DMS153 treated with DMSO at 0.1 percent for 48 hours (cell line): ENCODE measurements around the gene LPAR3.
A peak's percentile ranks its signal among the peaks of the same experiment; 100 is the strongest.
"Not testable (repeated sequence)": the region's sequence is repeated elsewhere in the genome, so short reads cannot be mapped to it uniquely, and the experiment has no call there.

Source experiments
- DNase-seq: peaks from one replicate; lab custom pipeline; 2025; ENCODE audit not compliant: unreplicated experiment; lab: John Stamatoyannopoulos, UW

Gene LPAR3

DNA sequence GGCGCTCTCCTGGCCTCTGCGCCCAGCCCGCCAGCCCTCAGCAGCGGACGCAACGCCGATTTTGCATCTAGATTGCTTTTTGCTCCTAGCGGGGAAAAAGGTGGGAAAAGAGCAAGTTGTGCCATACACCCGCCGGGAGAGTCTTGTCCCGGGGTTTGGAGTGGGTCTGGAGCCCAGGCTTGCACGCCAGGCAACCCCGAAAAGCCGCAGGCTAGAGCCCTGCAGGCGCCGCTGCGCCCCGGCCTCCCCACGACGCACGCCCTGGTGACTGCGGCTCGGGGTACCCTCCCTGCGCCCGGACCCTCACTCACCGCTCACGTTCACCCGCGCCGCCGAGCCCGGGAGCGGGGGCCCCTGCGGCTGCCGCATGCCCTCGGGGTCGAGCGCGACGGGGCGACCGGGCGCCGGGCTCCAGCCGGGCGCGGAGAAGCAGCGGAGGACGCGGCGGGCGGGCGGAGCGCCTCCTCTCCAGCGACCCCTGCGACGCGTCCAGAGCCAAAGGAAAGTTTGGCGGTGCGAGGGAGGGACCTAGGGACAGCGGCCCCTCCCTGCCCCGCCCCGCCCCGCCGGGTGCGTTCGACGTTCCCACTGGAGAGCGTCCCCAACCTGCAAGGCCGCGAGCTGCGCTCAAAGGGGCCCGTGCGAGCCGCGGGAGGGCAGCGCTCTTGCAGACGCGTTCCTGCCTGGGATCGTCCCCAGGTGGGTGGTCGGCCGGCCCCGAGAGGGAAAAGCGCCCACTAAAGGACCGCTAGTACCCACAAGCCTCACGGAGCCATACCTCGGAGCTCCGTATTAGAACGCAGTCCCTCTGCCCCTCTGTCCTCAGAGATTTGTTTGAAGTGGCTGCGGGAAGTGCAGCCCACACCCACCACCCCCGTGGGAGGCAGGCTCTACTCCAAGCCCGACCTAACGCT, at the start of gene LPAR3:
Gene LPAR3, minus strand, starts transcription at position 502 of the 914 bp plus-strand sequence. CDS start 27,086 bp downstream, outside the sequence.
- DNase-seq, result peak; percentile 22

DNA sequence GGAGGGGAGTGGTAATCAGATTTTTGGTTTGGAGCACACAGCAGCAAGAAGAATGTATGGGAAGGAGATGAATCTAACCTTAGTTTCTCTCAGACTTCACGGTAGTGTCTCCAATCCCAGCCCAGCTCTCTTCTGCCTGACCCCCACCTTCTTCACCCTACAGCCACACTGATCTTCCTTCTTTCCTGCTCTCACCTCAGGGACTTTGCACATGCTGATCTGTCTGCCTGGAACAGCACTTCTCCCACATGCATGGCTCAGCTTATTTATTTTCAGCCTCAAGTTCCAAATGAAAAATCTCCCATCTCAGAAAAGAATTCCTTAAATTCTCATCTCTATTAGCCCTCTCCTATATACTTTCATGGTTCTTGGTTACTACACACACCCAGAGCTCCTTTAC, 48.8 kb upstream of the LPAR3 start:
- no peak for DNase-seq

- no peak for DNase-seq
Observed at GRCh38 chr1:84940481-84940880, 47.5 kb upstream of the LPAR3 start.

DNA sequence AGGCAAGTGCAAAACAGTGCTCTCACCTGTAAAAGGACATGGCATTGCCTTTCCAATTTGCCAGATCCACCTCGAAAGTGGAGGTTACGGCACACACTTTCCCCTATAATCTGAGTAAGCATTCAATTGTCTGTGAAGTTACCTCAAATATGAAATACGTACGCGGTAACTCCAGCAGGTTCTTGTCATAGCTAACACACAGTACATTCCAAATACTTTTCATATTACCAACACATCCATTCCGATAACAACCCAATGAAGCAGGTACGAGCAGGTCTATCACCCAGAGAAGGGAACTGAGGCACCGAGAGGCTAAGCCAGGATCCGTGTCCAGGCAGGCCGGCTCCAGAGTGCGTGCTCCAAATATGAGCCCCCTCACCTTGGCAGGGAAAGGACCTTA, 46.8 kb upstream of the LPAR3 start:
- DNase-seq, result no peak

DNA sequence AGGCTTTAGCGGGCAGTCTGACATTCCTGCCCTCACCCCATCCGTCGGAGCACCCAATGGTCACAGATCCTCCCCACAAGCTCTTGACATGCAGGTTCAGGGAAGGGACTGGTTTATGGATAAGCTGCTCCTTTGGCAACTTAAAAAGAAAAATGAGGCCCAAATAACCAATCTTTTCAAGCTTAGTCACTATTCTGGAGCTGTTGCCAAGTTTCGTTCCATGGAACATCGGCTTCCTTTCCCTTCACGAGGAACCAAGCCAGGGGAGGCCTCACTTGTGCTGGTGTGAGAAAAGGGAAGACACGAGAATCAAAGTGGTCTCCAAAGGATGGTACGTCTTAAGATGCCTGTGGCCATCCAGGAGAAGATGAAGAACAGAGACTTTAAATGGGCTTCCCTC, 46.1 kb upstream of the LPAR3 start:
- no peak for DNase-seq

DNA sequence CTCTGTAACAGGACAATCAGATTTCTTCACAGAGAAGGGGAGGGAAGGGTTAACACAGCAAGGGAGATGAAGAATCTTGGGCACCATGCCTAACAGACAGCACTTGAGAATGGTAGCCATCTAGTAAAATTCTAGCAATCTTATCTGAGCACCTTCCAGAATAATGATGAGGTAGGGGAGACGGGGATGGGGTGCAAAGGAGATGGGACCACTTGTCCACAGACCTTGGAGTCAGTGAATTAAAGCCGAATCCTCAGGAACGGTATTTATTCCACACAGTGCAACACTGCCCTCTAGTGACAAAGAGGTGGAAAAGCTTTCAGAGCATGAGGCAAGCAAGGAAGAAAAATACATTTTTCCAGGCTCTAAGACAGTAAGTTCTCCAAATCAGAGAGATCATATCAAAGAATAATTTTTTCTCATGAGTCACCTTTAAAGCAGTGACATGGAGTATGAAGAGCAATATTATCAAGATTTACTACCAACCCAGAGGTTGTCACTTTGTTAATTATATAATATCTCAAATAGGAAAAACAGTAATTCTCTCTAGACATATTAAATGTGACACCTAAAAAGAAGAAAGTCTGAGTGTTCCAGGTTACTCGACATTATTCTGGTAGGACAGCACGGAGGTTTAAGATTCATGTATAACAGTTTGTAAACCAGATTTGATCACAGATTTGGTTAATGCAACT, 43.3 kb upstream of the LPAR3 start:
- peak; percentile 51 for DNase-seq

DNA sequence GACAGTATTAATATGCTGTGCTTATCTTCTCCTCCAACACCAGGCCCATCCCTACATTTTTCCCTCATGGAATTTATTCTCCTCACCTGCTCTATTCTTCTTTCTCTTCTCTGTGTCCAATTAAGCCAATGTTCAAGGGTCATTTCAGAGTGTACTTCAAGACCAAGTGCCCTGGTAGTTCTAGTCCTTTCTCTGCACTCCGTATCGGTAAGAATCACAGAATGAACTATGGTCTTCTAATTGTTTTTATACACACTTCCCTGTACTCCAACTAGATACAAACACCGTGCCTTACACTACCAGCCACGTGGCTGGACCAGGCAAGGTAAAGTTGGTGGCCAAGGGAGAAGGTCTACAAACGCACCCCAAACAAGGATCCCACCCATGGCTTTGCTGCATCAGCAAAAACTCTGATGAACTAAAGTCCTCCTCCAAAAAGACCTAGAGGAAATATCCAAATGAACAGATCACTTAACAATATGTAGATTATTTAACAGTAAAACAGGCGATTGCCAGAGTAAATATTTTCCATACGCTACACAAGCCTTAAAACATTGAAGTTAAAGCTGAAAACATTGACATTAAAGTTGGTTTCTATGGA, 40.1 kb upstream of the LPAR3 start:
- no peak for DNase-seq

DNA sequence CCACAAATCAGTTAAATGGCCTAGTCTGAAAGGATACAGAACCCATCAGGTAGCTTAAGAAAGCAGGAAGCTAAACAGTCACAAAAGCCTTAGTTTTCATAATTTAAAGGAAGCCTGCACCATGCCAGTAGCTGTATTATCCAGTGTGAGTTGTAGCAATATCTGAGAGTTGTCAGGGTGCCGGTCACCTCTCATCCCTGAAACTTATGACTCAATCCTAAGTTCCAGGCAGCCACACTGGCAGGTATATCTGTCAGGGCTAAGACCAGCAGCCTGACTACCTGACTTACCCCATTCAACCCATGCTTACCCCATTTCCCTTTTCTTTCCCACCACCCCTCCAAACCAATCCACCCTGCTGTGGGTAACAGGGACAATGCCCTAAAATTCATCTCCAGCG, 37.8 kb upstream of the LPAR3 start:
- no peak for DNase-seq

- no peak for DNase-seq
Observed at GRCh38 chr1:84930329-84930728, 37.3 kb upstream of the LPAR3 start.

DNA sequence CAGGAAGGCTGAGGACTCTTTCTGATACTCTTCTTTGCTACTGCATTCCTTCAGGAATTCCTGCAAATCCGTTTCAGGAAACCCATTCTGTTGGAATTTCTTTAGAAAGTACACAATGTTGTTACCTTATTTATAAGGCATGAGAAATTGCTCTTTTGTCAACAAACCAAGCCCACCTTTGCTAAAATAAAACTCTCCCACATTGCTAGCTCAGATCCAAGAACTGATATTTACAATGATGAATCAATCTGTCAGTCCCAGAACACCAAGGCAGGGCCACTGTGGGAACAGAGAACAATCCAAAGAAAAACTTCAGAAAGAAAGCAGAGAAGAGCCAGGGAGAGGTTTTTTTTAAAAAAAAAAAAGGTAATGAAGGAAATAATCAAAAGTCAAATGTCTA, 36.6 kb upstream of the LPAR3 start:
- DNase-seq, result no peak

DNA sequence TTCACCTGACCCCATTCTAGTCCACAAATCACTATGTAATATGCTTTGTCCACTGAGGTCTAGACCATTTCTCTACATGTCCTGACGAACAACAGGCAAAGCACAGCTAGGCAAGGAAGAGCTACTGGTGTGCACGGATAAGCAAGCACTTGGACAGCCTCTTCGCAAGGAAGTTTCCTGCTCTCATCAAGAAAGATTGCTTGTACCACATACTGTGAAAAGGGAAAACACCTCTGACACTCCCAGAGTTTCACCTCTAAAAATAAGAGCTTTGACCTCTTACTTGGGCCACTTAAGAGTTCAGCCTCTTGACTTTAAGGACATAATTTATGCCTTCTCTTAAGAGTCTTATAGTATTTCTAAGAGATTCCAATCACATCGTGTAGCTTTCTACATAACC, 36.0 kb upstream of the LPAR3 start:
- no peak for DNase-seq

GRCh38 chr1:84923317-84923716, 30.3 kb upstream of the LPAR3 start:
- DNase-seq, result no peak

DNA sequence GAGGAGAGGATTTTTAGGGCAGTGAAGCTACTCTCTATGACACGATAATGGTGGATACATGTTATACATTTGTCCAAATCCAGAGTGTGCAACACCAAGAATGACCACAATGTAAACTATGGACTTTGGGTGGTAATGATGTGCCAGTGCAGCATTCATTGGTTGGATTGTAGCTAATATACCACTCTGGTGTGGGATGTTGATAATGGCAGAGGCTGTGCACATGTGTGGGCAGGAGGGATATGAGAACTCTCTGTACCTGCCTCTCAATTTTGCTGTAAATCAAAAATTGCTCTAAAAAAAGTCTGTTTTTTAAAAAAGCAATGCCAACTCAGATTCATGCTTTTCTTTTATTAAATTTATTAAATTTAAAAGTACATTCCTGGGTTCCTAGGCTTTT, 27.2 kb upstream of the LPAR3 start:
- DNase-seq, result no peak

DNA sequence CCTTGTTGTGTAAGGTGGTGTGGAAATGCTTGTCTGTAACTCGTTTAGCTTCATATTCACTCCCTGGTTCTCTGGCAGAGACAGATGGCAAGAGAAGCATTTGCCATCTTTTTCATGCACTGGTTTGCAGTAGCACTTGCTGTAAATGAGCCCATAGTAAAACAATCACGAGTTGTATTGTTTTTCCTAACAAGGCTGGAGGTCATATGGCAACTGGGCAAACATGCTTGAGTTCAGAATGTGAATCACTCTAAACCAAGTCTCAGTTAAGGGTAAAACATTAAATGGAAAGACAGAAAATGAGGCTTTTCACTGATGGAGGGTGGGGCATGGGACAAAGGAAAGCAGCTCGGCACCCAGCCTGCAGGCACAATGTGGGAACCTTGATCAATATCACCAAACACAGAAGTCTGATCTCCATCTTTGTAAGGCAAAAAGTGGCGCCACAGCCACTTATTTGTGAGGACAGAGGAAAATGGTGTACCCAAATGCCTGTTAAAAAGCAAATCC, 26.5 kb upstream of the LPAR3 start:
- no peak for DNase-seq

DNA sequence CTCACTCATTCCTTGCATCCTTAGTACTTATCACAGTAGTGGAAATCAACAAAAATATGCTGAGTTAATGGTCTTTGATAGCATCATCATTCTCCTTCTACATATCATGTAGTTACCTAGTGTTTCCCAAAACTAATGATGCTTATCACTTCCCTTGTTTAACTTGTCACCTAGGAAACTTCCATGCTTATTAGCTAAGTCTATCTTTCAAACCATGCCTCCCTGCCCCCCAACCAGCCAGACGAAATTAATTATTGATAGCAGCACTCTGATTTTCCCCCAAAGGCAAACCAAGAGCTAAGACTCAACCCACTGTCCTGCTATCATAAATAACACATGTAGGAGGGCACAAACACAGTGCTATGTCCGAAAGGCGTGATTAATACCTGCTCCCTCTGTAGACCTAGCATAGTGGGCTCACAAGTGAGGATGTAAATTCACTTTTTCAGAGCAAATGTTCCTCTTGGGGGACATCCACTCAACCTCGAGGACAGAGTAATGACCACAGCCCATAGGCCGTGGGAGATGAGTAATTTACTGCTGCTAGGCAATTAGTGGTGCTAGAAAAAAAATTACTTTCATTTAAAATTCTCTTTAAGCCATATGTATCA, 25.8 kb upstream of the LPAR3 start:
- no peak for DNase-seq

- no peak for DNase-seq
Observed at GRCh38 chr1:84916897-84917296, 23.9 kb upstream of the LPAR3 start.

DNA sequence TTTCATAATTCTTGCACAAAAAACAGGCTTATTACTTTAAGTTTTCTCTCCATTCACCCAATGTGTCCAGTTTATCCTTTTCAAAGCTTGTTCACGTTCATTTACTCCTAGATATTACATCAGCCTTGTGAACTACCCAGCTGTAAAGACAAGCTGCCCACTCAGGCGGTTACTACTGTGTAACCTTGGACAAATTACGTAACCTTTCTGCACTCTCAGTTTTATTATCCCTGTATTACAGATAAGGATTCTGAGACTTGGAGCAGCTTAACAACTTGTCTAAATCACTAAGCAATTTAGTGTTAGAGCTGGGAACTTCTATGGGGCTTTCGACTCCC, 20.5 kb upstream of the LPAR3 start:
- DNase-seq, result no peak

GRCh38 chr1:84912726-84913554, 19.9 kb upstream of the LPAR3 start:
- no peak for DNase-seq

GRCh38 chr1:84908746-84909464, 15.9 kb upstream of the LPAR3 start:
- DNase-seq, result not testable (repeated sequence)
